AG09319 (cell line): Measurements from ENCODE around the gene PARD3.

ENCODE experiments used
- DNase-seq: peaks from one replicate; pipeline ENCODE4 v3.0.0-alpha.2; 2010; ENCODE audit warnings: low read depth; ENCODE audit errors: extremely low read depth
- CTCF ChIP-seq: IDR thresholded peaks from 2 replicates; pipeline ENCODE4 v1.5.1; 2011; ENCODE audit warnings: low read depth, mild to moderate bottlenecking, inconsistent platforms, low read length, moderate library complexity

Gene PARD3

GRCh38 chr10:34083567-34083966, 731.5 kb downstream of the PARD3 start:
- TF ChIP-seq CTCF = no peak
- DNase-seq = no peak

DNA sequence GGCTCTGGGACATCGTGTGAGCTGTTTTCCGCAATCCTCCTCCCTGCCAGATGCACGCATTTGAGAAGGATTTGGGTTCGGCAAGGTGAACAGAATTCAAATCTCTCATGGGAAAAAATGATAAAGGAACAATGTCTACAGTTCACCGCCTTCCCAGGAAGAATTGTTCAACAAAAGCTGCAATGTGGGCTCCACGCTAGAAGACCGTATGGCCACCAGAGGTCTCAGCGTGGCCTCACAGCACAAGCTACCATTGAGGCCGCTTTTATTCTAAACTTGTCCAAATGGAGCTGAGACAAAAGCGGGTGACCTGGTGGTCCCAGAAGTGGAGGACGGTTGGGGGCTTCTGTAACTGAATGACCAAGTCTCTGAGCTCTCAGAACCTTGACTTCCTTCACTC, 733.1 kb downstream of the PARD3 start:
- TF ChIP-seq CTCF = no peak
- DNase-seq = no peak

GRCh38 chr10:34081347-34081743, 733.8 kb downstream of the PARD3 start:
- no peak for TF ChIP-seq CTCF
- DNase-seq = no peak

DNA sequence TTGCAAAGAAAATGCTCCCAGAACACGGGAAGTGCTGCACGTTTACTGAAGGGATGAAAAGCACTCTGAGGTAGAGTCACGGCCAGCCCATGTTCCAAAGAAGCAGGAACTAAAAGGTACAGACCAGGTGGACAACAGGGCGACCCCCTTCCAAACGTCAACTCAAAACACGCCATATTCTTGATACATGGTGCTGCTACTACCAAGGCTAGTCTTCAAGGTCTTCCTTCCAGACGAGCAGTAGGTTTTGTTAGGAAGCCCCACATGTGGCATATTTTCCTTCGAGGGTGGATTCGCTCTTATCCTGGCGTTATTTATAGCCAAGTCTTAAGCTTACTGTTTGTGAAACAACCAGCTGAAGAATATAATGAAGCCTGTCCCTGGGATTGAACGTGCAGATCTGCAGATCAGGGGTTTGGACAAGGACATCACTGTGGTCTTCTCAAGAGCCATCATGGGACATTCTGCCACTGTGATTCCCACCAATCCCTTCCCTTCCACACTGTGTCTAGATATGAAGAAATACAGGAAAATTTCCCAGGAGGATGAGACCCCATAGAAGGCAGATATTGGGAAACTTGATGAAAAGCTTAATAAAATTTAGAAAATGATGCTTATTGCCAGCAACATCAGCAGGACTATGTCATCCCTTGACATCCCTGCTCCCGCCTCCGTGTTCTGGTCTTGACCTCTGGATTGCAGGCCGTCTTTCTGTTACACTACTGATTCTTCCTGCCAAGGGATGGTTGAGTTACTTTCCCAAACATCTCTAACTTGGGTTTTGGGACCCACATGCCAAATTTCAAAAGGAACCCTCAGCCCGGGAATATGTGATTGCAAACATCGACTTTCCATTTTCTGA, 734.4 kb downstream of the PARD3 start:
- no peak for TF ChIP-seq CTCF
- DNase-seq = no peak

DNA sequence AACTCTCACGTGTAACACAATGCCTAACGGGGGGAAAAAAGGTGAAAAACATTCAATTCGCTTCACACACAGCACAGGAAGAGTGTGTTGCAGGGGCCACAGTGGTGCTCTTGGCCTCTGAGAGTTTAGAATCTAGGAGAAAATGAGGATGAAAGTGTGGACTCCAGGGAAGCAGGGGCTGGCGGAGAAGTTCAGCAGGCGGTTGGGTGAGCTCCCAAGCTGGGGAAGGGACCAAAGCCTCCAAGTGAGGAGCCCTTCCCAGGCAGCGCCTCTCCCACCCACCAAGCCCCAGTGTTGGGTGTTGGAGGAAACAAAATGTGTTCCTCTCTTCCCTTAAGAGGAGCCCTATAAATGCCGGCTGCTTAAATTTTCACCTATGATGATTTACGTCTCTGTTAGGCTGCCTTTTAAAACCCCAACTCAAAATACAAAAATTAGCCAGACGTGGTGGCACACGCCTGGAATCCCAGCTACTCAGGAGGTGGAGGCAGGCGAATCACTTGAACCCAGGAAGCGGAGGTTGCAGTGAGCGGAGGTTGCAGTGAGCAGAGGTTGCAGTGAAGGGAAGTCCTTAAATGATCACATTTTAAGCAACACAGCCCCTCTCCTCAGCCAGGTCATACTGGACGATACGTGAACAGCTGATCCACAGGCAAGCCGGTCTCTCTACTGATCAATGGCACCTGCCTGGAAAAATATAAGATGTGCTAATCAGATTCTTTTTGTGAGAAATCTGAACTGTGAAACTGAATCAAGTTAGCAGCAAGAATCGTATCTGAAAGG, 735.2 kb downstream of the PARD3 start:
- no peak for DNase-seq
- no peak for TF ChIP-seq CTCF

GRCh38 chr10:34078745-34079470, 736.2 kb downstream of the PARD3 start:
- no peak for TF ChIP-seq CTCF
- DNase-seq = peak; percentile 4
